ENCODE measurements around the gene MFAP2.

The MFAP2 gene

DNA sequence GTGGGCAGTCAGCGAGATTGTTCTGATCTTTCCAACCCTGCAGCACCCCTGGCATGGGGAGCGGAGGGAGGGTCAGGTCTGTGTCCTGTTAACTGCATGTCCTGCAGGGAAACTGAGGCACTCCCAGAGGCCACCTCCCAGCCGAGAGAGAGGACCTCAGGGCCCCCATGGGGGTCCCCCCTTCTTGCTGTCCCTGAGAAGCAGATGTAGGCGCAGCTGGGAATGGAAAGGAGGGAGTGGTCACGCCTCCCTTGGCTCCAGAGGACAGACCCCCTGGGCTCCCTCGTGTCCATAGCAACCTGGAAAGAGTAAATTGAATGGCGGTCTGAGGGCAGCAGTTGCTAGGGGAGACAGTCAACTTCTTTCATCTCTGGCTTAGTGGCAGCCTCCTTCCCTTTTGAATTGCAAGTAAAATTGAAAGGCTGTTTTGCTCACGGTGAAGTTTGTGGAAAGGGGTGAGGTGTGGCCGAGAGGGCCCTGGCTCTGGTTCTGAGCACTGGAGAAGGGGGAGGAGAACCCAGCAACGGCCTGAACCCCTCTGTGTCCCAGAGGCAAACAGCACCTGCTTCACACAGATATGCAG, 53.8 kb downstream of the MFAP2 start:
- no peak for DNase-seq

DNA sequence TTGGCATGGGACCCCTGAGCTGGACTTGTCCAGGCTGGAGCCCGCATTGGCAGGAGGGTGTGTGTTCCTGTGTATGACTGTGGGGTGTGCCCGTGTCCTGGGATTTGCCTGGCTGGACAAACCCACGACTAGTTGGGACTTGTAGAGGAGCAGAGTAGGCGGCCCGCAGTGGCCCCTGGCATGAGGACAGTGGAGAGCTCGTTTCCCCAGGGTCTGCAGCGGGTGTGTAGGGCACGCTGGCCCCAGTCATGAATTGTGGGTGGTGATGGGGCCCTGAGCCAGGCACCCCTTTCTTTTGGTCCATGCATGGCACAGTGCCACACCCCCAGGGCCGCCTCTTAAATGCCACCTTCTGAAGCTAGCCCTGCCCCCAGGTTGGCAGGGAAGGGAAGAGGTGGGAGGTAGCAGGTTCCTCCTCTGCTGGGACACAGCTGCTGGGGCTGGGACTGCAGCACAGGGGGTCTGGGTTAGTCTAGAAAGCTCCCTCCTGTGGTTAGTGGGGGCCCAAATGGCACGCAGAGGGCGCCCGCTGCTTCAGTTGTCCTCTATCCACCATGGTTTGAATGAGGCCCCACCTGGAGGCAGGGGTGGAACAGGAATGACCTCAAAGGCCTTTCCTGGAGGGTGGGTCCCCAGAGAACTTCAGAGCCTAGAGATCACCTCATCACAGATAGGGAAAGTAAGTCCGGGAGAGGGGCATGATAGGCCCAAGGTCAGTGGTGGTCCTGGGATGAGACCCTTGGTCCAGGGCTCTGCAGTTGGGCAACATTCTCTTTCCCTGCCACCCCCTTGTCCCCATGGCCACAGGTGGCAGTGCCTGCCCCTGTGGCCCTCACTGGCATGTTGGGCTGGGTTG, 54.6 kb downstream of the MFAP2 start:
- DNase-seq, result no peak

DNA sequence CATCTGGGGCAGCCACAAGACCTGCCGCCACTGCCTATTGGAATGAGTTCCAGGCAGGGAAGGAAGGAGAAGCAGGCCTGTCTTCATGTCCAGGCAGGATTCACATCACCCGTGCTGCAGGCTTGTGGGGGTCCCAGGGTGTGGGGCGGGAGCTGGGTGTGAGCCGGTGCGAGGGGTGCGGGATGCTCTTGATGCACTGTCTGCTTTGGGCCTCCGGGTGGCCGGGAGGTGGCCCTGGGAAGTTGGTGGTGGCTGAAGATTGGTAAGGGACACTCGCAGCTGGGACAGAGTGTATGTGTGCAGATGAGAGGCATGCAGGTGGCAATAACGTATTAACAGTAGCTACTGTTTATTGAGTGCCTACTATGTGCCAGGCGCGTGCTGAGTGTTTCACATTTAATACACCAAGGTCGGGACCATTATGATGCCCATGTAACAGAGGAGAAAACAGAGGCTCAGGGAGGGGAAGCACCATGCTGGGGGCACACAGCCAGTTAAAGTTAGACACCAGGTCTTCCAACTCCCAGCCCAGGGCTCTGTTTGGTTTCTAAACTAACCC, 55.4 kb downstream of the MFAP2 start:
- no peak for DNase-seq

Measured in activated effector memory CD4-positive, alpha-beta T cell treated with Interleukin-2 at 50 U/mL for 16 hours (primary cell).